ENCODE results near the gene PNKD.

PNKD gene

DNA sequence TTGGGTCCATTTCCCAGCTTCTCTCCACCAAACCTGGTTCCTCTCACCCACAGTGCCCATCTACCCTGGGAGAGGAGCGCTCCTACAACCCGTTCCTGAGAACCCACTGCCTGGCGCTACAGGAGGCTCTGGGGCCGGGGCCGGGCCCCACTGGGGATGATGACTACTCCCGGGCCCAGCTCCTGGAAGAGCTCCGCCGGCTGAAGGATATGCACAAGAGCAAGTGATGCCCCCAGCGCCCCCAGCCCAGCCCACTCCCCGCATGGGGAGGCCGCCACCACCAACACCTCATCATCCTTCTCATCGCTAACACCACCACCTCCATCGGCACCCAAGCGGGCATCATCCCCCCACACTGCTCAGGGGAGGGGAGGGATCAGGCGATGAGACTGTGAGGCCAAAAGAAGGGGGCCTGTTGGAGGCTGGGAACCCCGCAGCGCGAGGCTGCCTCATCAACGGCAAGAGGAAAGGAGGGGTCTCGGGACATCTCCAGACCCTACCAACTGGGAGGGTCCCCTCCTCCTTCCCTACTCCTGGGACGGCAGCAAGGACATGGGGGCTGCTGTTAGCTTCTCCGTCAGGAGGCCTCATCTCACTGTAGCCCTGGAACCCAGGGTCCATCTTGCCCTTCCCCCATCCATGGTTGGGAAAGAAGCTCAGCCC is 74.6 kb downstream of the PNKD start:
- Histone ChIP-seq H3K27ac (ENCODE audit: low read depth, low read length) (no peak overlapping the region), H2AFZ (ENCODE audit: low read length, unreplicated experiment) (no peak overlapping the region), H3K36me3 (ENCODE audit: insufficient read depth, low read length) (no peaks in the 10 kb centered on the region), H3K4me1 (ENCODE audit: control insufficient read depth, insufficient read depth, low read length, unreplicated experiment) (peaks cover 17% of the 10 kb centered on the region), H3K27me3 (ENCODE audit: insufficient read depth, low read length) (no peaks in the 10 kb centered on the region), H3K4me3 (ENCODE audit: low read depth, low read length) (no peak overlapping the region), H3K79me2 (ENCODE audit: control insufficient read depth, insufficient read depth, low read length, unreplicated experiment) (no peaks in the 10 kb centered on the region)

DNA sequence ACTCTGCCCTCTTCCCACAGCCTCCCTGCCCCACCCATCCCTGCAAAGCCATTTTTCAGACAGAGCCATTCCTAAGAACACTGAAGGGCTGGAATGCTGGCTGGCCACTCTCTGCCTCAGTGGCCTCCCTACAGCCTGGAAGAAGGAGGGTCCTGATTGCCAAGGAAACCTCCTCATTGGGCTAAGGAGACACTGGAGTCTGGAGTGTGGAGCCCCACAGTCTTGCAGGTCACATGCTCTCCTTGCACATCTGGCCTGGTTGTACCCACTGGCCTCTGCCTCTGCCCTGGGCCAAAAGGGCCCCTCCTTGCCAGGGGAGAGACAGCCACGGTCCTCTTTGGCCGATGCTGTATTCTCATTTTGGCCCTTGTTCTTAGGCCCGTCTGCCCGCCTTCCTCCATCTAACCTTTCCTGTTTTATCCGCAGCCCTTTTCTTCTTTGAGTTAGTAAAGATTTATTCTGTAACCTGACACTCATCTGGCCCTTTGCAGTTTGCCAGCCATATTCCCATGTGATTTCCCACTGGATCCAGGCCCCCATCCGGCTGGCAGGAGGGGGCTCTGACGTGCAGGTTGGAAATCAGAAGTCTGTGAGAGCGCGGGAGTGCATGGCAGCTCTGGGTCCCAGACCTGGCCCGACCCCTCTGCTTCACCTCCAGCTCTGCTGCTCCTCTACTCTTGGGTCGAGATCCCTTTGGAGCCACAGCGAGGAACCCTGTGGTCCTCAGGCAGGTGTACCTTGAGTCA is 75.3 kb downstream of the PNKD start:
- Histone ChIP-seq H3K36me3 (ENCODE audit: insufficient read depth, low read length) (no peaks in the 10 kb centered on the region), H3K4me3 (ENCODE audit: low read depth, low read length) (no peak overlapping the region), H3K27ac (ENCODE audit: low read depth, low read length) (no peak overlapping the region), H3K4me1 (ENCODE audit: control insufficient read depth, insufficient read depth, low read length, unreplicated experiment) (peaks cover 17% of the 10 kb centered on the region), H3K79me2 (ENCODE audit: control insufficient read depth, insufficient read depth, low read length, unreplicated experiment) (no peaks in the 10 kb centered on the region), H2AFZ (ENCODE audit: low read length, unreplicated experiment) (no peak overlapping the region), H3K27me3 (ENCODE audit: insufficient read depth, low read length) (no peaks in the 10 kb centered on the region)

DNA sequence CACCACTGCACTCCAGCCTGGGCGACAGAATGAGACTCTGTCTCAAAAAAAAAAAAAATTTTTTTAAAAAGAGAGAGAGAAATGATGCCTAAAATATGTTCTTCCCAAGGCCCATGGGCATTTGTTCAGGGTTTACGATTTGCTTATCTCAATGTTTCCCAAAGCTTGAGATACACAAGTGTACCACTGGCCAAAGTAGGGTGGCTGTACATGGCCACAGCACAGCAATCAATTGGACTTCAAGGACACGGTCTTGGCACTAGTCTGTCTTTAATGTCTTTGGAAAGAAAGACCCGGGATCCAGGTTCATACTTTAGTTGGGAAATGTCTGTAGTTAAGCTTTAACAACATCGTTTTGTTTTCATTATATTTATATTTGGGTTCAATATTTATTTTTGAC is 76.9 kb downstream of the PNKD start:
- no peak overlapping the region for H3K27ac ChIP-seq (ENCODE audit: low read depth, low read length)
- no peak overlapping the region for H3K4me3 ChIP-seq (ENCODE audit: low read depth, low read length)
- H3K4me1 ChIP-seq (ENCODE audit: control insufficient read depth, insufficient read depth, low read length, unreplicated experiment): peaks cover 17% of the 10 kb centered on the region
- no peaks in the 10 kb centered on the region for H3K27me3 ChIP-seq (ENCODE audit: insufficient read depth, low read length)
- no peaks in the 10 kb centered on the region for H3K79me2 ChIP-seq (ENCODE audit: control insufficient read depth, insufficient read depth, low read length, unreplicated experiment)
- H3K36me3 ChIP-seq (ENCODE audit: insufficient read depth, low read length): no peaks in the 10 kb centered on the region
- no peak overlapping the region for H2AFZ ChIP-seq (ENCODE audit: low read length, unreplicated experiment)

DNA sequence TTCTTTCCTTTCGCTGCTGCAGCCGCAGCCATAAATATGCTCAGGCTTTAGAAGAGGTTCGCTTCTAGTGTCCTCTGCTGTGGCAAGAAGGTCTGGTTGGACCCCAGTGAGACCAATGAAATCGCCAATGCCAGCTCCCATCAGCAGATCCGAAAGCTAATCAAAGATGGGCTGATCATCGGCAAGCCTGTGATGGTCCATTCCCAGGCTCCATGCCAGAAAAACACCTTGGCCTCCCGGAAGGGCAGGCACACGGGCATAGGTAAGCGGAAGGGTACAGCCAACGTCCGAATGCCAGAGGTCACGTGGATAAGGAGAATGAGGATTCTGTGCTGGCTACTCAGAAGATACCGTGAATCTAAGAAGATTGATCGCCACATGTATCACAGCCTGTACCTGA is 83.7 kb downstream of the PNKD start:
- Histone ChIP-seq H2AFZ (ENCODE audit: low read length, unreplicated experiment) (no peak overlapping the region), H3K27me3 (ENCODE audit: insufficient read depth, low read length) (no peaks in the 10 kb centered on the region), H3K79me2 (ENCODE audit: control insufficient read depth, insufficient read depth, low read length, unreplicated experiment) (no peaks in the 10 kb centered on the region), H3K36me3 (ENCODE audit: insufficient read depth, low read length) (no peaks in the 10 kb centered on the region), H3K4me3 (ENCODE audit: low read depth, low read length) (no peak overlapping the region), H3K27ac (ENCODE audit: low read depth, low read length) (no peak overlapping the region), H3K4me1 (ENCODE audit: control insufficient read depth, insufficient read depth, low read length, unreplicated experiment) (no peaks in the 10 kb centered on the region)

DNA sequence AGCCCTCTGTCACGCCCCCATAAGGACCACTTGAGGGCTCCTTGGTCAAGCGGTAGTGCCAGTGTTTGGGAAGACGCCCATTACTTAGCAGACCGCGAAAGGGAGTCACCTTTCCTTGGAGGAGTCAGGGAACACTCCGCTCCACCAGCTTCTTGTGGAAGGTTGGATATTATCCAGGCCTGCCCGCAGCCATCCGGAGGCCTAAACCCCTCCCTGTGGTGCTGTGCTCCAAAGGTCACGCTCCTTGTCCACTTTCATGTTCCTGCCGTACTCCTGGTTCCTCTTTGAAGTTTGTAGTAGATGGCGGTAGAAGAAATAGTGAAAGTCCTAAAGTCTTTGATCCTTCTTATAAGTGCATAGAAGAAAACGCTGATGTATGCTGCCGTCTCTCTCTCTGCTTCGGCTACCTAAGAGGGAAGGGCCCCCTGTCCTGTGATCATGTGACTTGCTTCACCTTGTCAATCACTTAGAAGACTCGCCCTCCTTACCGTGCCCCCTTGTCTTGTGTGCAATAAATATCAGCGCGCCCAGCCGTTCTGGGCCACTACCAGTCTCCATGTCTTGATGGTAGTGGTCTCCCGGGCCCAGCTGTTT is 84.6 kb downstream of the PNKD start:
- H3K4me1 ChIP-seq (ENCODE audit: control insufficient read depth, insufficient read depth, low read length, unreplicated experiment): no peaks in the 10 kb centered on the region
- no peaks in the 10 kb centered on the region for H3K36me3 ChIP-seq (ENCODE audit: insufficient read depth, low read length)
- H3K4me3 ChIP-seq (ENCODE audit: low read depth, low read length): no peak overlapping the region
- H3K27me3 ChIP-seq (ENCODE audit: insufficient read depth, low read length): no peaks in the 10 kb centered on the region
- H2AFZ ChIP-seq (ENCODE audit: low read length, unreplicated experiment): no peak overlapping the region
- H3K79me2 ChIP-seq (ENCODE audit: control insufficient read depth, insufficient read depth, low read length, unreplicated experiment): no peaks in the 10 kb centered on the region
- no peak overlapping the region for H3K27ac ChIP-seq (ENCODE audit: low read depth, low read length)

DNA sequence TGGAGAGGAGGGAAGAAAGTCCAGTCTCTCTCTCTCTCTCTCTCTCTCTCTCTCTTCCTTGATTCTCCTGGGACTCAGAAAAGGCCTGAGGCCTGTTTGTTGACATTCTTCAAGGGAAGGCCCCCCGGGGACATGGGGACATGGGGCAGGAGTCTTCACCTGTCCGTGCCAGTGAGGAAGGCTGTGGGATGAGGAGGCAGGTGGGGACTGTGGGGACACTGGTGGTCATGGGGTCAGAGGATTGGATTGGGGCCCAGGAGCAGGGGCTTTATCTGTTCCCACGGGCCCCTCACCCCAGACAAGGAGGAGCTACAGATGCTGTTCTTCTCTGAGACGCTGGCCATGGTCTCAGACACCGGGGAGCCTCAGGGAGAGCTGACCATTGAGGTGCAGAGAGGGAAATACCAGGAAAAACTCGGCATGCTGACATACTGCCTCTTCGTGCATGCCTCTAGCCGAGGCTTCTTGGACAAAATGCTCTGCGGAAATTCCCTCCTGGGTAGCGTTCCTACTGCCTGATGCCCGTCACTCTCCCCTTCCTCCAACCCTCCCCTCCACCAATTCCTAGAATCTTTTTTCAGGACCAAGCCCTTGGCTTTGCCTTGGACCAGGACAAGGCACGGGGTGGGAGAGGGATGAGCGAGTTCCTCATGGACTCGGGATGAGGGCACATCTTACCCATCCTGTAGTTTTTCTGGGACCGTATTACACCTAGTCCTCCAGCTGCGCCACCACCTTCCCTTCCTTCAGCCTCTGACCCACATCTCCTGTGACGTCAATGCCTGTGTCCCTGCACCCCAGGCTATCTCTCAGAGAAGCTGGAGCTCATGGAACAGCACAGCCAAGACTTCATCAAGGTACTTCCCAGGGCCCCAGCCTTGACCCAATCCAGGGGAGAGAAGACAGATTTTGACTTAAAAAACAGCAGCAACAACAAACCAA is 87.2 kb downstream of the PNKD start:
- Histone ChIP-seq H3K4me1 (ENCODE audit: control insufficient read depth, insufficient read depth, low read length, unreplicated experiment) (no peaks in the 10 kb centered on the region), H3K4me3 (ENCODE audit: low read depth, low read length) (no peak overlapping the region), H3K79me2 (ENCODE audit: control insufficient read depth, insufficient read depth, low read length, unreplicated experiment) (no peaks in the 10 kb centered on the region), H3K27me3 (ENCODE audit: insufficient read depth, low read length) (no peaks in the 10 kb centered on the region), H3K27ac (ENCODE audit: low read depth, low read length) (no peak overlapping the region), H2AFZ (ENCODE audit: low read length, unreplicated experiment) (no peak overlapping the region), H3K36me3 (ENCODE audit: insufficient read depth, low read length) (no peaks in the 10 kb centered on the region)

DNA sequence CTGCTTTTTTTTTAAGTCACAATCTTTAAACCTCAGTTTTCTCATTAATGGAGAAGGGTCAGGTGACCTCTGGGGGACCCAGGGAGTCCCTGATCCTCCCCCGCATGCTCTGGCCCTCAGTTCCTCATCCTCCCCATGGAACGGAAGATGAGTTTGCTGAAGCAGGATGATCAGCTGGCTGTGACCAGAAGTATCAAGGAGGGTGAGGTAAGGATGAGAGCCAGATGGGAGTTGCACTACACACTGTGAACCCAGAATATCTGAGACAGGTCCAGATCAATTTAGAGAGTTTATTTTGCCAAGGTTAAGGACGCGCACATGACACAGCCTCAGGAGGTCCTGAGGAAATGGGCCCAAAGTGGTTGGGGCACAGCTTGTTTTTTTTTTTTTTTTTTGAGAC is 90.1 kb downstream of the PNKD start:
- no peaks in the 10 kb centered on the region for H3K4me1 ChIP-seq (ENCODE audit: control insufficient read depth, insufficient read depth, low read length, unreplicated experiment)
- no peak overlapping the region for H2AFZ ChIP-seq (ENCODE audit: low read length, unreplicated experiment)

DNA sequence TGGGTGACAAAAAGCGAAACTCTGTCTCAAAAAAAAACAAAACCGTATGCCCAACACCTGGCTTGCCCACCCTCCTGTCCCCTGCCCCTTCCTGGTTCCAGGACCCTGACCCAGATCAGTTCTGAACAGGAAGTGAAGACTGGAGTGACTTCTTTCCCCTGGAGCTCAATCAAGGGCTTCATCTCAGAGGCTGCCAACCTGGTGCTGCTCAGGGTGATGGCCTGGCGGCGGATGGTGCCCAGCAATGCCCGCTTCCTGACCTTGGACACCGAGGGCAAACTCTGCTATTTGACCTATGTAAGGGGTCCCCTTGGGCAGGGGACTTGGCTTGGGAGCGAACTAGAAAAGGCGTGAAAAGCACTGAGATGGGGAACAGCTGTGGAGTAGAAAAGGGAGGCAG is 92.3 kb downstream of the PNKD start:
- Histone ChIP-seq H3K4me3 (ENCODE audit: low read depth, low read length) (no peak overlapping the region), H3K4me1 (ENCODE audit: control insufficient read depth, insufficient read depth, low read length, unreplicated experiment) (no peaks in the 10 kb centered on the region), H2AFZ (ENCODE audit: low read length, unreplicated experiment) (no peak overlapping the region), H3K27me3 (ENCODE audit: insufficient read depth, low read length) (no peaks in the 10 kb centered on the region), H3K79me2 (ENCODE audit: control insufficient read depth, insufficient read depth, low read length, unreplicated experiment) (no peaks in the 10 kb centered on the region), H3K27ac (ENCODE audit: low read depth, low read length) (no peak overlapping the region), H3K36me3 (ENCODE audit: insufficient read depth, low read length) (no peaks in the 10 kb centered on the region)

More for the DNA sequence above, 90.1 kb downstream of the PNKD start:
- Histone ChIP-seq H3K36me3 (ENCODE audit: insufficient read depth, low read length) (no peaks in the 10 kb centered on the region), H3K27me3 (ENCODE audit: insufficient read depth, low read length) (no peaks in the 10 kb centered on the region), H3K4me3 (ENCODE audit: low read depth, low read length) (no peak overlapping the region), H3K27ac (ENCODE audit: low read depth, low read length) (no peak overlapping the region), H3K79me2 (ENCODE audit: control insufficient read depth, insufficient read depth, low read length, unreplicated experiment) (no peaks in the 10 kb centered on the region)

DNA sequence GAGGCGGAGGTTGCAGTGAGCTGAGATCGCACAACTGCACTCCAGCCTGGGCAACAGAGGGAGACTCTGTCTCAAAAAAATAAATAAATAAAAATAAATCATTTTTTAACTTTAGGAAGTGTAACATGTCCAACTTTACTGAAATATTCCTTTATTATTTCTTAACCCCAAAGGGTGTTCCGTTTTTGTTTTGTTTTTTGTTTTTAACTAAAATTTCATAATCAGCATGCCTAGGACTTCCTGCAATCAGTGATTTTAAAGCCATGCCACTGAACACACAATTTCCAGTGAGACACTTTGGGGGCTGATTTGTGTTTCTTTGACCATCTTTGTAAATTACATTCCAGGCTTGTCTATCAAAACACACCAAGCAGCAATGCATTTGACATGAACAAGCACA is 93.4 kb downstream of the PNKD start:
- H3K79me2 ChIP-seq (ENCODE audit: control insufficient read depth, insufficient read depth, low read length, unreplicated experiment): no peaks in the 10 kb centered on the region
- no peaks in the 10 kb centered on the region for H3K4me1 ChIP-seq (ENCODE audit: control insufficient read depth, insufficient read depth, low read length, unreplicated experiment)
- no peak overlapping the region for H3K27ac ChIP-seq (ENCODE audit: low read depth, low read length)
- no peaks in the 10 kb centered on the region for H3K27me3 ChIP-seq (ENCODE audit: insufficient read depth, low read length)
- no peak overlapping the region for H2AFZ ChIP-seq (ENCODE audit: low read length, unreplicated experiment)
- H3K36me3 ChIP-seq (ENCODE audit: insufficient read depth, low read length): no peaks in the 10 kb centered on the region
- H3K4me3 ChIP-seq (ENCODE audit: low read depth, low read length): no peak overlapping the region

DNA sequence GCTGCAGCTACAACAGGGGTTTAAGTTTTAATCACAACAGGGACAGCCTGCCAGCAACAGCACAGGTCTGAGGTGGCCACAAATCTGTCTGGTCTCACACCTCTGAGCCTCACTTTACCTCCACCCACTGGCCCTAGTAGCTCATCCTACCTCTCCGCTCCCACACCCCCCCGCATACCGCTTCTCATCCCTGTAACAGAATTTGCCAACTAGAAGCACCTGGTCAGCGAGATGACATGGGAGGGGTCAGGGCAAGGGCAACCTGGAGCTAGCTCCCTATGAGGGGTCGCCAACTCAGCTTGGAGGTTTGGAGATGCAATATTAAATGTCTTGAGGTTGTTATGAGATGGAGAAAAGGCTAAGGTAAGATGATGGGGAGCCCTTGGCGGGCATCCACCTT is 93.9 kb downstream of the PNKD start:
- Histone ChIP-seq H3K79me2 (ENCODE audit: control insufficient read depth, insufficient read depth, low read length, unreplicated experiment) (no peaks in the 10 kb centered on the region), H3K27ac (ENCODE audit: low read depth, low read length) (no peak overlapping the region), H3K4me3 (ENCODE audit: low read depth, low read length) (no peak overlapping the region), H2AFZ (ENCODE audit: low read length, unreplicated experiment) (no peak overlapping the region), H3K4me1 (ENCODE audit: control insufficient read depth, insufficient read depth, low read length, unreplicated experiment) (no peaks in the 10 kb centered on the region), H3K27me3 (ENCODE audit: insufficient read depth, low read length) (no peaks in the 10 kb centered on the region), H3K36me3 (ENCODE audit: insufficient read depth, low read length) (no peaks in the 10 kb centered on the region)

Measured in ACC112 (cell line).